Large intestine (tissue), 3 donors: ENCODE measurements around the gene CCNK. TPM values are rescaled to one million over a fixed set of nuclear protein-coding genes. Genes with fewer than 3 reads are reported as not detected.
A peak's percentile ranks its signal among the peaks of the same experiment; 100 is the strongest.

Experiments
- DNase-seq, 2 donors: peaks; one replicate each; pipeline versions ENCODE4 v3.0.0 to v3.0.0-alpha.2; 2013
- H3K27ac ChIP-seq: one replicate; pipeline ENCODE4 v1.5.1; 2013; ENCODE audit warnings: low read length
- H3K27me3 ChIP-seq: 2 replicates; pipeline ENCODE4 v1.6.1; 2013; ENCODE audit warnings: low read length; ENCODE audit not compliant: control insufficient read depth, insufficient read depth
- H3K36me3 ChIP-seq: 2 replicates; pipeline ENCODE4 v1.6.1; 2013; ENCODE audit warnings: low read length; ENCODE audit not compliant: control insufficient read depth, insufficient read depth
- H3K4me1 ChIP-seq: one replicate; pipeline ENCODE4 v1.6.1; 2013; ENCODE audit warnings: low read length; ENCODE audit not compliant: control insufficient read depth, insufficient read depth
- H3K4me3 ChIP-seq: one replicate; pipeline ENCODE4 v1.5.1; 2013; ENCODE audit warnings: low read length
- H3K9me3 ChIP-seq: one replicate; pipeline ENCODE4 v1.6.1; 2013; ENCODE audit warnings: mild to moderate bottlenecking, low read depth, low read length, moderate library complexity; ENCODE audit not compliant: control insufficient read depth
- WGBS: methylation state at CpG from one replicate; pipeline ENCODE4 v1.1.5; 2013; ENCODE audit warnings: low lambda C conversion rate; ENCODE audit not compliant: insufficient coverage; 5-methylcytosine and 5-hydroxymethylcytosine counted together
- polyA plus RNA-seq: library from polyadenylated mRNA; unstranded; fragments of 120-200 nt; gene quantifications from one replicate; pipeline ENCODE4 v1.2.1, GENCODE V29; 2013

The CCNK gene
- polyA plus RNA-seq, 1 donor = 43.3 TPM

DNA sequence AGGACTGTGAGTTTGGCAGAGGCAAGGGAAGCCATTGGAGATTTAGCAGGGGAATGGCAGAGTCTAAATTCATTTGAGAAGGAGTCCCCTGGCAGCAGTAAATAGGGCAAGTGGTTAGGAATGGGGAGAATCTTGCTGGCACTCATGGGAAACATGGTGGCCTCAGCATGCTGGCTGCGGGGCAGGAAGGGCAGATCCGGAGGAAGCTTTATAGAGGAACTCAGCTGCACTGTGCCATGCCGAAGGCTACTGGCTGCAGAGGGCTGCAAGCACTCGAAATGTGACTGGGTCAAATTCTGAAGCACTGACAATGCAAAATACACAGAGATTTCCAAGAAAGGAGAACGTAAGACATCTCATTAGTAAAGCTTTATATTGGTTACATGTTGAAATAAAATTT is 23.9 kb downstream of the CCNK start:
- Histone ChIP-seq H3K4me3 (no peak overlapping the region), H3K4me1 (no peaks in the 10 kb centered on the region), H3K27me3 (no peaks in the 10 kb centered on the region), H3K27ac (no peak overlapping the region), H3K9me3 (no peaks in the 10 kb centered on the region), H3K36me3 (peaks cover 91% of the 10 kb centered on the region)
- WGBS = 86% methylated on average over 1 of the region's 5 CpGs
- no peak for DNase-seq

DNA sequence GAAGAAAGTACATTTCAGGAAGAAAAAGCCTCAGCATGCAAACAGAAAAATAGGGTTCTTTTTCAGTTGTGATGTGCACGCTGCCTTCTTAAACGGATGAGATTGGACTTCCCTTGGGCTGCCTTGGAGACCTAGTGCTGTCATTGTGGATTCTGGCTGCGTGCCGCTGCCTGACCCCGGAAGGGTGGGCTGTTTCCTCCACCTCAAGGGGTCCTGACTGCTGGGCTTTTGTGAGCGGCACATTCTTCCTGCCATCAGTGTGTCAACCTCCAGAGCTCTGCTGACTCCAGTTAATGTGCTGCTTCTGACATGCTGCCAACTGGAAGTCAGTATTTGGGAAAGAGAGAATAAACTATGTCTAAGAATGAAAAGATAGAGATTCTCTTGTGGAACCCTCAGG is 25.1 kb downstream of the CCNK start:
- Histone ChIP-seq H3K36me3 (peaks cover 88% of the 10 kb centered on the region), H3K4me3 (no peak overlapping the region), H3K27ac (no peak overlapping the region), H3K4me1 (no peaks in the 10 kb centered on the region), H3K9me3 (no peaks in the 10 kb centered on the region), H3K27me3 (no peaks in the 10 kb centered on the region)
- WGBS = no CpG with 5 or more reads among the region's 6 CpGs
- no peak for DNase-seq

DNA sequence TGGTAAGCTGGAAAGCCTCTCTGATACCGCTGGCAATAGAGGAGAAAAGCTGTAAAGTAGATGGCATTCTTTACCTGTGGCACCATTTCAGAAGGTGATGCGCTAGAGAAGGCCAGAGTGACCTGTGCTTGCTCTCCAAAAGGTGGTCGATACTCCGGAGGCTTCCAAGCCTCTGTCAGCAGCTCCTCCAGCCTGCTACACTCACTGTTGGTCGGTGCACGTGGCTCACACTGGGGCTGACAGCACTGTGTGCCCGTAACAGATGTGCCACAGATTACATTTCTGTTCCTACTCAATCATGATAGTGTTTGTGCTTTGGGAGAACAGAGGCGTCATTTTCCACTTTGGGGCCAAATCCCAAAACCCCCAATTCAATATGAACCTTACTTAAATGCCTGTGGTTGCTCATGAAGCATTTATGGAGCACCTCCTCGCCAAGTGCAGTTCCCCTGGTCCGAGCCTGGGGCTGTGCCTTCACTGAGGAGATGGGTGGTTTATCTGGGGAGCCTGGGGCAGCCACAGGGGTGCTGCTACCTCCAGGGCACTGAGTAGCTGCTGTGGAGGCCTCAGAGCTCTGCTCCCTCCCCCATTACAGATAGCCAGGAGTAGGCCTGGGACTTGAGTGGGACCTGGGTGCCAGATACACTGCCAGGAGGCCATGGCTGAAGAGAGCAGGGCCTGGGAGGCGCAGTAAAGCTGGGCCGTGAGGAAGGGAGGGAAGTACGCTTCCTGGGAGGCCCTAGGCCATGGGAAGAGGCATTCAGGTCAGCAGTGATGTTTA is 26.8 kb downstream of the CCNK start:
- H3K4me3 ChIP-seq = no peak overlapping the region
- no peaks in the 10 kb centered on the region for H3K27me3 ChIP-seq
- H3K36me3 ChIP-seq = peaks cover 87% of the 10 kb centered on the region
- no peak overlapping the region for H3K27ac ChIP-seq
- H3K4me1 ChIP-seq = peaks cover 2% of the 10 kb centered on the region
- 100% methylated on average over 1 of the region's 13 CpGs for WGBS
- no peaks in the 10 kb centered on the region for H3K9me3 ChIP-seq
- DNase-seq = no peak

DNA sequence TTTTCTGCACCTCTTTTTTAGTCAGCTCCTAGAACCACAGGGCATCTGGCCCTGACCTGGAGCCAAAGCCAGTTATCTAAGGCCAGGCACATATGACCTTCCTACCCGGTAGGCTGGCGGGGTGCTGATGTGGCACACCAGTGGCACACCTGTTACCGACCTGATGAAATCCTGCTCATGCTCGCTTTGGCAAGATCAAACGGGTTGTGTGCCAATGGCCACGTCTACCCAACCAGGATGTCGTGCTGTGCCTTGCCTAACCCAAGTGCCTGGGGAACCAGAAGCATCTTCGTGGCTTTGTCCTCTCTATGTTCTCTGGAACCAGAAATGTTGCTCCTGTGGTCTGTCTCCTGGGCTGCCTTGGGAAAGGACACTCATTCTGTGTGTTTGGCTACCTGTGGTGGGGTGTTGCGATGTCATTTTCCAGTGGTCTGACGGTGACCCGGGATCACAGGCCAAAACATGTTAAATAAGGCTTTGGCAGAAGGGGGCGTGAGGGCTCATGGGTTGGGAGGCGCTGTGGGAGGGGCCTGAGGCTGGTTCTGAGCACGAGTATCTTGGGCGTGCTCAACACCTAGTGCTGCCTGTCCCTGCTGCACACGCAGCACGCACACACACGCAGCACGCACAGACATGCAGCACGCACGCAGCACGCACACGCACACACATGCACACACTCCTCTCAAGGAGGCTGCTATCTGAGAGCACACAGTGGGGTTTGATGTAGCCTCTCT is 27.9 kb downstream of the CCNK start:
- peaks cover 87% of the 10 kb centered on the region for H3K36me3 ChIP-seq
- no peaks in the 10 kb centered on the region for H3K9me3 ChIP-seq
- DNase-seq = no peak
- WGBS = no CpG with 5 or more reads among the region's 23 CpGs
- H3K4me3 ChIP-seq = no peak overlapping the region
- peaks cover 2% of the 10 kb centered on the region for H3K4me1 ChIP-seq
- H3K27ac ChIP-seq = no peak overlapping the region
- H3K27me3 ChIP-seq = no peaks in the 10 kb centered on the region

DNA sequence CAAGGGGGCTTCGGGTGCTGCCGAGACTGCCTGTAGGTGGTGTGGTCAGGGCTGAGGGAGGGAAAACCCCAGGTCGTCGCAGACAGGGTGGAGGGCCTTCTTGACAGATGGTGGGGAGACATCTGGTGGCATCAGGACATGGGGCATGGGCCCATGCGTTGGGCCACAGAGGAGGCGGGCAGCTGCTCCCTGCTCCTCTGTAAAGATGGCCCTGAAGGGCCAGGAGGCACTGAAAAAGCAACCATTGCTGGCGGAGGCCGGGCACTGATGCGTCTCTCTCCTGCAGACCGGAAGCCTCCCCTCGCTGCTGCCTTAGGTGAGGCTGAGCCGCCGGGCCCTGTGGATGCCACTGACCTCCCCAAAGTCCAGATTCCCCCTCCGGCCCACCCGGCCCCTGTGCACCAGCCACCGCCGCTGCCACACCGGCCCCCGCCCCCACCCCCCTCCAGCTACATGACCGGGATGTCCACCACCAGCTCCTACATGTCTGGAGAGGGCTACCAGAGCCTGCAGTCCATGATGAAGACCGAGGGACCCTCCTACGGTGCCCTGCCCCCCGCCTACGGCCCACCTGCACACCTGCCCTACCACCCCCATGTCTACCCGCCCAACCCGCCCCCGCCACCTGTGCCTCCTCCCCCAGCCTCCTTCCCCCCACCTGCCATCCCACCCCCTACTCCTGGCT is 28.8 kb downstream of the CCNK start:
- Histone ChIP-seq H3K27ac (no peak overlapping the region), H3K36me3 (peaks cover 89% of the 10 kb centered on the region), H3K4me3 (no peak overlapping the region), H3K4me1 (peaks cover 2% of the 10 kb centered on the region), H3K9me3 (no peaks in the 10 kb centered on the region), H3K27me3 (no peaks in the 10 kb centered on the region)
- DNase-seq = no peak
- no CpG with 5 or more reads among the region's 27 CpGs for WGBS

DNA sequence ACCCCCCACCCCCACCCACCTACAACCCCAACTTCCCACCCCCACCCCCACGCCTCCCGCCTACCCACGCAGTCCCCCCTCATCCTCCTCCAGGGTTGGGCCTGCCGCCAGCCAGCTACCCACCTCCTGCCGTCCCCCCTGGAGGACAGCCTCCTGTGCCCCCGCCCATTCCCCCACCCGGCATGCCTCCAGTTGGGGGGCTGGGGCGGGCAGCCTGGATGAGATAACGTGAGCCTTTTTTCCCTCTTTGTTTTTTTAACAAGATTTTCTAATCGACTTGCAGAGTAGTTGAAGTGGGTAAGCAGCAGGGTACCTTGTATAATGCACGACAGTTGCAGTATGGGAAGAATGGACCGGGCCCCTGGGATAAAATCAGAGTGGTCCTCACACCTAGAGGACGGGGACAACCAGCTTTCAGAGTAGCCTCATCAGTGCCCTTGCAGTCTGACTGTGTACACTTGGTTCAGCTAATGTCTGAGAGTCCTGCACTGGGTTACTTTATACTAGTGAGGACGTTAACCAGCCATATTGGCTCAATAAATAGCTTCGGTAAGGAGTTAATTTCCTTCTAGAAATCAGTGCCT is 29.4 kb downstream of the CCNK start:
- Histone ChIP-seq H3K36me3 (peaks cover 87% of the 10 kb centered on the region), H3K27ac (no peak overlapping the region), H3K4me1 (peaks cover 2% of the 10 kb centered on the region), H3K9me3 (no peaks in the 10 kb centered on the region), H3K27me3 (no peaks in the 10 kb centered on the region), H3K4me3 (no peak overlapping the region)
- WGBS = no CpG with 5 or more reads among the region's 15 CpGs
- no peak for DNase-seq

DNA sequence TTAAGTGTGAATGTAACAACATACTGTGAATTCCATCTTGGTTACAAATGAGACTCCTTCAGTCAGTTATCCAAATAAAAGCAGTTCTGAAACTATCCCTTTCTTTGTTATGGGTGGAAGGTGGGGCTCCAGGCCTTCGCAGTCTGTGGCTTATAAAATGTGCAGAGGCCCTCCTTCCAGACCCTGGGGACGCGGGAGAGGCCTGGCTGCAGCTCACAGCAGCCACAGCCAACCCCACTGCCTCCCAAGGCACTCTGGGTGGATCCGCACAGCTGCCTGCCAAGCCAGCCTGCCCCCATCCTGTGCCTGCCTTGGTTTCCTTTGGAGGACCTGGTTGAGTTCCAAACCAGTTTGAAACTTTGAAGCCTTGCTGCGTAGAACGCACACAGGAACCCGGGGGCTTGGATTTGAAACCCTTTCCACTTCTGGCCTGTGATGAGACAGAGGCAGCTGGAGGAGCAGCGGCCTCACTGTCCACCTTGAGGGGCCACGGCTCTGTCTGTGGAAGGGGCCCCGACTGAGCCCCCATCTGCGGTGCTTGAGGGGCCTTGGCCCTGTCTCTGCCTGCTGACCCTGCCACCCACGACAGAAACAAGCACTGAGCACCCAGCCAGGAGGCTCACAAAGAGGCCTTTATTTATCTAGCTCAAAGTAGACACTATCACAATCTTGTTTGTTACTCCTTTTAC is 30.4 kb downstream of the CCNK start:
- WGBS = no CpG with 5 or more reads among the region's 12 CpGs
- peaks cover 2% of the 10 kb centered on the region for H3K4me1 ChIP-seq
- peak in 1 of 2 donors; percentile 36 for DNase-seq
- no peaks in the 10 kb centered on the region for H3K27me3 ChIP-seq
- H3K27ac ChIP-seq = peak overlapping the region; percentile 35
- no peaks in the 10 kb centered on the region for H3K9me3 ChIP-seq
- H3K36me3 ChIP-seq = peaks cover 84% of the 10 kb centered on the region
- no peak overlapping the region for H3K4me3 ChIP-seq

DNA sequence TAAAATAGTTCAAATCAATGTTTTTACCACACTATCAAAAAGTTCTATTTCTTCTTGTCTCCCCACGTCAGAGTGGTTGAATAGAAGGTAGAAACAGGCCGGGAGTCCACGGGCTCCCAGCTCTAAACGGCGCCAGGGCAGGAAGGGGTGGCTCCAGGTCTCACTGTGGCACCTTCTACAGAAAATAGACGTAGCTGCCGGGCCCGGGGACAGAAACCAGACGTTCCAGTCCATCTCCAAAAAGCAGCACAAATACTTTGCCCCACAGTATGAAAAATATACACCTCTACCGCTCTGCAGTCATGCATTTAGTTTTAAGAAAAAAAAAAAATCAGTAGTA is 30.9 kb downstream of the CCNK start:
- no peak overlapping the region for H3K4me3 ChIP-seq
- peaks cover 81% of the 10 kb centered on the region for H3K36me3 ChIP-seq
- WGBS = 100% methylated on average over 1 of the region's 10 CpGs
- no peaks in the 10 kb centered on the region for H3K9me3 ChIP-seq
- H3K4me1 ChIP-seq = peaks cover 2% of the 10 kb centered on the region
- no peak for DNase-seq
- no peaks in the 10 kb centered on the region for H3K27me3 ChIP-seq
- peak overlapping the region; percentile 35 for H3K27ac ChIP-seq

DNA sequence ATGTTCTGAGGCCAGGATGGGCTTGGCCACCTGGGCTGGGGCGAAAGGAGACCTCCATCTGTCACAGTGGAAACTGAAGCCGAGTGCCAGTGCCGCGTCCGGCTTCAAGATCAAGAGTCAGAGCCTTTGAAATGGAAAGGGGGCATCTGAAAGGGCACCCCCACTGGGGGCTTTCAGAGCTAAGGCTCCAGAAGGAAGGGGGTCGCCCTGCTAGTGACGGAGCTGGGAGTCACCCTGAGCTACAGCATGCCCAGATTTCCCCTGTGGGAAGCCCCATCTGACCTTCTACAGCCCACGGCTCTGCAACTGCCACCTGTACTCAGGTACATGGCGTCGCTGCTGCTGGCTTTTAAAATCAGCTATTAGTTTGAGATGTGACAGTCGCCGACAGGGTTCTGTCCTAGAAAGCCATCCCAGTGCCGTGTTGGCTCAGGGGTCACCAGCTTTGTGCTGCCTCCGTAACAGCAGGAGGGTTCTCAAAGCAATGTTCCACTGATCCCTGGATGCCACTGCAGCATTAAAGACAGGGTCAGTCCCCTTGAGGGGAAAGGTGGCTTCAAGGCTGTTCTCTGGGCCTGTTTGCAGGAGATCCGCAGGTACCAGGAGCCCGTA is 31.5 kb downstream of the CCNK start:
- DNase-seq = no peak
- Histone ChIP-seq H3K36me3 (peaks cover 76% of the 10 kb centered on the region), H3K4me3 (no peak overlapping the region), H3K27ac (no peak overlapping the region), H3K4me1 (peaks cover 5% of the 10 kb centered on the region), H3K9me3 (no peaks in the 10 kb centered on the region), H3K27me3 (no peaks in the 10 kb centered on the region)
- no CpG with 5 or more reads among the region's 16 CpGs for WGBS
